HG03280 (cell line): ENCODE data around the gene BICRA.

Experiments used
- ATAC-seq: cut with Tn5 transposase; IDR thresholded peaks from one replicate; pipeline ENCODE4 v1.9.1; 2021; ENCODE audit warnings: mild to moderate bottlenecking, moderate library complexity; ENCODE audit not compliant: unreplicated experiment

BICRA gene

DNA sequence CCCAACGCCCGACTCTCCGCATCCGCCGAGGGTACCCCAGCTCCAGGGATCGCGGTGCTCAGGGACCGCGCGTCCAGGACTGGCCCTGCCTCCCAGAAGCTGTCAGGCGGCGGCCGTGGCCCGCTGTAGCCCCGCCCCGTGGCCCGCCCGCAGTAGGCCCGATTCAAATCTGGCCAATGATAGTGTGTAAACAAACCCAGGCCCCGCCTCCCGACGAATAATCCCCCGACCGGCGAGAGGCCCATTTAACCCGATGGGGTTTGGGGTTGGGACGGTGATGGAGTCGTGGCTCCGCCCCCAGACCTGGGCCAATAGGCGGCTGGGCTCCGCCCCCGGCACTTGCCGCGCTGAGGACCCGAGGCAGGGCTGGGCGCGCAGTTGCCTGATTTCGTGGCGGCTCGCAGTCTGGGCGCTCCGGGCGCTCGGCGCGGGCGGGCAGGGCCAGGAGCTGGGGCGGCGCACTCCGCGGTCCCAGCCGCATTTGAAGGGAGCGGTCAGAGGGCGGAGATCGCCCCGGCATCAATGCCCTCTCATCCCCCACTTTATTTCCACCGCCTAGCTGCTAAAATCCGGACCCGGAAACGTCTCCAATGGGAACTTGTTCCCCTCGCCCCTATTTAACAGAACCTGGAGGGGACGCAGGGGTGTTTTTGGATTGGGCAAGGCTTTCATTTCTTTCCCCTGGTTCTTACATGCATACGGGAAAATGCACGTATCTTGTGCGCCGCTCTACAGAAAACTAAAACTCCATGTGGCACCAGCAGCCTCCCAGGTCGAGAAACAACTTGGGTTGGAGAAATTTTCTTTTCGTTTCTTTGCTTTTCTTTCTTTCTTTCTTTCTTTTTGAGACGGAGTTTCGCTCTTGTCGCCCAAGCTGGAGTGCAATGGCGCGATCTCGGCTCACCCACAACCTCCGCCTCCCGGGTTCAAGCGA is 8.4 kb upstream of the BICRA start:
- ATAC-seq: peak; percentile 96

DNA sequence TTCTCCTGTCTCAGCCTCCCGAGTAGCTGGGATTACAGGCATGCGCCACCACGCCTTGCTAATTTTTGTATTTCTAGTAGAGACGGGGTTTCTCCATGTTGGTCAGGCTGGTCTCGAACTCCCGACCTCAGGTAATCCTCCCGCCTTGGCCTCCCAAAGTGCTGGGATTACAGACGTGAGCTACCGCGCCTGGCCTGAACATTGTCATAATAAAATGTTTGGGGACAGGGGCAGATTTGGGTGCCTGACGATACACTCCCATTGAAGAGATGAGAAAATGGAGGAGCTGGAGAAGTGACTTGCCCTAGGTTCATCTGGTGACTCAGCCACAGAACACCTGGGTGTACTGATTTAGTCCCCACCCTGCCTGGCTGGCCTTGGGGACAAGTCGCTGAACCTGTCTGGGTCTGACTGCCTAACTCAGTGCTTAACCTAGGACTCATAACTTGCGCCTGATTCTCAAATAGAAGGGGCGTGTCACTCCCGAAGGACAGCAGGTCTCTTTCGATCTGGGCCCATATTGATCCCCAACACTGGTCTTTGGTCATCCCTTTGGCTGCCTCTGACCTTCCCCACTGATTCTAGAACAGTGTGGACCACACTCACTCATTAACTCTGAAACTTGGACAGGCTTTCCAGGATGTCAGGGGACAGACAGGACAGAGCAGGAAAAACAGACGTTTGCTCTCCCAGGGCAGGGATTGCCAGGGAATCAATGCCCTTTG is 7.6 kb upstream of the BICRA start:
- ATAC-seq: no peak

DNA sequence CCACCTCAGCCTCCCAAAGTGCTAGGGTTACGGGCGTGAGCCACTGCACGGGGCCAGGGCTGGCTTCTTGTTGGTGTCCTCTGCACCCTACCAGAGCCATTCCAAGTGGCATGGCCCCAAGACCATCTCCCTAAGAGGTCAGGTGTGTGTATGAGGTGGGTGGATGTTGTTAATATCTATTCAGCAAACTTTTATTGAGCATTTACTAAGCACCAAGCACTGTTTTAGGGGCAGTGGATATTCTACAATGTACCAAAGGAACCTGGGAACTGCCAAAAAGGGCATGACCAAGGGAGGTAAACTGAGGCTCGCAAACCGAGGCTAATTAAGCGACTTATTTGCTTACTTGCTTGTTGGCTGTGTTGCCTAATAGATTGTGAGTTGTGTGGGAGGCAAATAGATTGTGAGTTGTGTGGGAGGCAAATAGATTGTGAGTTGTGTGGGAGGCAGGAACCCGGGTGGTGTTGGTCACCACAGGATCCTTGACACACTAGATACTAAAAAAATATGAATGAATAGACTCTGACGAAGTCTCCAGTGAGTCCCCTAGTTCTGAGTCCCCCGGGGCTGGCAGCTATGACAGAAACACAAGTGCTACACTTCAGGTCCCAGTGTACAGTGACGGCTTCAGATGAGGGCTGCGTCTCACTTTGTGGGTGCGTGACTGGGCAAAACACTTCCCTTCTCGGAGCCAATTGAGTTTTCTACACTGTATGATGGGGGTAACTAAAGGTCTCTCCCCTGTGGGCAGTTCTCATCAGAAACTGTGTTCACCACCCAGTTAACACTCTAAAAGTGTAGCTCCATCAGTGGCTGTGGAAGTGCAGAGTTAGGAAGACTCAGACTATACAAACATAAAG is 5.0 kb upstream of the BICRA start:
- ATAC-seq: no peak

DNA sequence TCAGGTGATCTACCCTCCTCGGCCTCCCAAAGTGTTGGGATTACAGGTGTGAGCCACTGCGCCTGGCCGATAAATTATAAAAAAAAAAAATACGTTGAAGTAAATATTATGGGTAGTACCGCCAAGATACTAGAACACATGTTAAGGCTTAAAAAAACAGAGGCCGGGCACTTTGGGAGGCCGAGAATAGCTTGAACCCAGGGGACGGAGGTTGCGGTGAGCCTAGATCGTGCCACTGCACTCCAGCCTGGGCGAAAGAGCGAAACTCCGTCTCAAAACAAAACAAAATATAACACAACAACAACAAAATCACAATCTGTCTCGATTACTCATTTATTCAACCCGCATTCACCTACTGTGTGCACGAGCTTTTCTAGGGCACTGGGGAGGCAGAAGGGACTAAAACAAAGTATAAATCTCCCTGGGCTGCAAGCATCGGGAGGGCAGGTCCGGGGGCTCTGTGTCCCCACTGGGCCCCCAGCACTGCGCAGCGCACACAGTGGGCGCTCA is 1.3 kb upstream of the BICRA start:
- ATAC-seq: no peak

DNA sequence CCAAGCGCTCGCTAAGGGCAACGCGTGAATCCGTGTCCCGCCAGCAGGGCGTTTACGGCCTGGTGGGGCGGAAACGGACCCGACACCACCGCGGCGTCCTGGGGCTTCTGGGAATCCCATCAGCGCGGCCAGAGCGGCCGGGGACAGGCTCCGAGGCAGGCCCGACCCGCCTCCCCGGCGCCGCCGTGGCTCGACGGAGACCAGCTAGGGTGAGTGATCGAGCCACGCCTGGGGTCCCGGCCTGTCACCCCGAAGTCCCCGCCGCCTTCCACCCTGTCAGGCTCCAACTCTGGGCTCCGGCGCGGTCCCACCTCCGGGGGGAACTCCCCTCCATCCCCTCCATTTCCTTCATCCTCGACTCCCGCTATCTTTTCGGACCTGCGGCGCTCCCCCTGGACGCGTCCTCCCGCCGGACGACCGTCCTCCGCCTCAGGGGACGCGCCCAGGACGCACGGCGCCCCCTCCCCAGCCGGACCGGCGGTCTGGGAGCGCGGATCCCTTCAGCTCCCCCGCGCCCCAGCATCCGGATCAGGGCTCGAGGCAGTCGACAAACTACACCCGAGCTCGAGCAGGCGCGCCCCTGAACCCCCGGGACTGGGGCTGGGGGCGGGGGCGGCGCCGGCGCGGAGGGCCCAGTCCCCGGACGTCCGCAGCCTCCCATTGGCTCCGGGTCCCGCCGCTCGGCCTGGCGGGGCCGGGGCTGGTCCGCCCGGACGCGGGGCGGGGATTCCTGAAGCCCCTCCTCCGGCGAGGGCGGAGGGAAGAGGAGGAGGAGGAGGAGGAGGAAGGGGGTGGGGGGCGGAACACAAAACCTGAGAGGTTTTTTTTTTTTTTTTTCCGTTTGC is 638 bp upstream of the BICRA start:
- ATAC-seq: peak; percentile 79

DNA sequence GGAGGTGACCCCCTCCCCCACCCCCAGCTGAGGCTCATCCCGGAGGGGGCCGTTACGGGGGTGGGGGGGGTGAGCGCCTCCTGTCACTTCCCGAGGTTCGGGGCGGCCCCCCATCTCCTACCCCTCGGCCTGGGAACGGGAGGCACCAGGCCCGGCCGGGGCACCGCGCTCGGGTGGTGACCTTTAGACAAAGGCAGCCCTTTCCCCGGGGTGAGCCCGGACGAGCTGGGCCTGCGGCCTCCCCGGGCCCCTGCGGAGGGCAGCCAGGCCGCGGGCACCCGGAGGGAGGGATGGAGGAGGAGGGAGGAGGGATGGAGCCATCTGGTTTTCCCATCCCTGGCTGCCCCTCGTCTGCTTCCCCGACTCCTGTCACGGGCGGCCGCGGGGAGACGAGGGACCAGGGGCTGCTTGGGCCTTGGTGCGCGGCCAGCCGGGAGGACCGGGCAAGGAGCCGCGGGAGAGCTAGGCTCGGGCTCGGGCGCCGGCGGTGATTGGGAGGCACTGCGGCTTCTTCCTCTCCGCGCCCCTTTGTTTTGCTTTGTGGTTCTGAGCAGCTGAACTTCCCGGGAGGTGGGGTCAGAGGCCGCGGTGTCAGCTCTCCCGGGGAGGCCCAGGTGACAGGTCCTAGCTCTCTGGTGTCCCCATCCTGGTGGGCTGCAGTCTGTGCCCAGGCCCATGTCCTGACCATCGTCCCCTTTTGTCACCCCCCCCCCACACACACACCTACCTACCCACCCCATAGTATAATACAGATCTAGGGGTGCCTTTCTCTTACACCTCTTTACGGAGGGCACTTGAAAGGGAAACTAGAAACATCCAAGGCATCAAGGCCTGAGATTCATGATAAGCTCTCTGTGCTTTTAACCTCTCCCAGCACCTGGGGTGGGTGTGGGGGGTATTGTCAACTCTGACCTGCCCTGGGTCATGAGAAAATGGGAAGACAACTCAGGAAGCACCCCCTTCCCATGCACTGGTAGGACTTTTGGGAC is 1.3 kb downstream of the BICRA start:
- ATAC-seq: no peak

DNA sequence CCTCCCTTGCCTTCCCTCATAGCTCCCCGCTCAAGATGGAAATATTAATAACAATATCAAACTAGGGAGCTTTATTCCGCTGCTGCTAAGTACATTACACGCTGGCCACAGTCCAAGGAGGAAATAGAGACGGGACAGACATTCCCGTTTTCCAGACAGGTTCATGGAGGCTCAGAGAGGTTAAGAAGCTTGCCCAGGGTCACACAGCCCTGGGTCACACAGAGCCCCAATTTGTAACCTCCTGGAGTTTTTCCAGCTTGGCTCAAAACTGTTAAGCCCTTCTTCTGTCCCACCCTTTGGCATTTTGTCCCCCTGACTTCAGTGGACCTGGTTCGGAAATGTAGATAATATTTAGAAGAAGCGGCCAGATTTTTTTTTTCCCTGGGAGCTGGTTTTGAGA is 2.0 kb downstream of the BICRA start:
- ATAC-seq: no peak

DNA sequence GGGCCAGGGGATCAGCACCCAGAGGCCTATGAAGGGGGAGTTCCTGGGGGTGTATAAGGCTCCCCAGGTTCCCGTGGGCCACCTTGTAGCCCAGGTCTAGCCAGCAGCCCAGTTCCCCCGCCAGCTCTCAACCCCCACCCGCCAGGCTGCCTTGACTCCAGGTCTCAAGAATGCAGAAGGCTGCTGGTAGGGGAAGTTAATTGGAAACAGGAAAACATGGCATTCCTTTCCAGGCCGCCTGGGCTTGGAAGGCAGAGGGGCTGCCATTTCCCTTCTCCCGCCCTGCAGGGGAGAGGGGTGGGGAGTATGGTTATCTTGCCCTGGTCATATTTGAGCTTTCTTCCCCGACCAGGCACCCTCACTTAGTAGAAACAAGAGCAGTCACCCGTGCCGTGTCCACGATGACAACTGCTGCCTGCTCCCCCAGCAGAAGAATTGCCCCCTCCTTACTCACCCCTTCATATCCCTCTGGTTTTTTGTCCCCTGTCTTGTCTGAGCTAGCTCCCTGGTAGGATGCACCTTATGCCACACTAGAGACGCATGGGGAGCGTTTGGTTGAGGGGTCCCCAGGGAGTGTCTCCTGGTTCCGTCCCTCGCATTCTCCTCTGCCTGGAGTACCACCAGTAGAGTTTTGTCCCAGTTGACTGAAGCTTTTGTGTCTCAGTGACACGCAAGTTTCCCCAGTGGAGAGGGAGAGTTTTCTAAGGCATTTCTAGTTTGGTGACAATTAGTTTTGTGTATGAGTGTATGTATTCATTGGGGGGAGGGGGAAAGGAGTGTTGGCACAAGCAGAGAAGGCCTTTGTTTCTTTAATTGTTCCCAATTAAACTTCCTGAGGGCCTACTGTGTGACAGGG is 4.5 kb downstream of the BICRA start:
- ATAC-seq: no peak

DNA sequence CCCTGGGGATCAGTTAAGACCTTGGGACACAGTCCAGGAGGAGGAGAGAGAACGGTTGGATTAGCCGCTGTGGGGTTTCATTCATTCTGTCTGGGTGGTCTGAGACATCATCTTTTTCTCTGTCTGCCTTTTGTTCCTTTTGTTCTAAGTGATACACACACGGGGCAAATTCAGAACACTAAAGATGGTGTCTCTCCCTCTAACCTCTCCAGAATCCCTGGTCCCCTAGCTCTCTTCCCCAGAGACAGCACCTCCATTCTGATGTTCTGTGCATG is 5.0 kb downstream of the BICRA start:
- ATAC-seq: no peak

DNA sequence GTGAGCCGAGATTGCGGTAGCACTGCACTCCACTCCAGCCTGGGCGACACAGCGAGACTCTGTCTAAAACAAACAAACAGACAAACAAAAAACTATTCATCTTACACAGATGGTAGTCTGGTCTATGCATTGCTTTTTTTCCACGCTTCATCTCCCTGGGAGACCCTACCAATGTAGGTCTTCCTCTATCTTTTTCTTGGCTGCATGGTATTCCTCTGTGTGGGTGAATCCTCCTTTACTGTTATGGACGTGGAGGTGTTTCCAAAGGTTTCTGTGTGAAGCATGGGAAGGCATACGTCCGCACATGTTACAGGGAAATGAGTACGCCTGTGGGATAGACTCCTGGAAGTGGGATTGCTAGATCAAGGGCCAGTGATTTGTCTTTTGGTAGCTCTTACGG is 5.6 kb downstream of the BICRA start:
- ATAC-seq: no peak

DNA sequence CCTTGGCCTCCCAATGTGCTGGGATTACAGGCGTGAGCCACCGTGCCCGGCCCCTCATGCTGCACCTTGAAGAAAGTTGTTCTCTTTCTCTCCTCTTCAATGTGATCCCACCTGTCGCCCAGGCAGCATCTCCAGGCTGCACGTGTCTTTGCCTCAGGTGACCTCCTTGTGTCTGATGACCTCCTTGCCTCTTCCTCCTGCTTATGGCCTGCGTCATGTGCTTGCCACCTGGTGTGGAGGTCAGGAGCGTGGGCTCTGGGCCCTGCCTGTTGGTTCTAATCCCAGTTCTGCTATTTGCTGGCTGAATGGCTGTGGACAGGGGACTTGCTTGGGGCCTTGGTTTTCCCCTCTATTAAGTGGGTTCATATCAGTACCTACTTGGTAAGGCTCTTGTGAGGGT is 6.3 kb downstream of the BICRA start:
- ATAC-seq: no peak

DNA sequence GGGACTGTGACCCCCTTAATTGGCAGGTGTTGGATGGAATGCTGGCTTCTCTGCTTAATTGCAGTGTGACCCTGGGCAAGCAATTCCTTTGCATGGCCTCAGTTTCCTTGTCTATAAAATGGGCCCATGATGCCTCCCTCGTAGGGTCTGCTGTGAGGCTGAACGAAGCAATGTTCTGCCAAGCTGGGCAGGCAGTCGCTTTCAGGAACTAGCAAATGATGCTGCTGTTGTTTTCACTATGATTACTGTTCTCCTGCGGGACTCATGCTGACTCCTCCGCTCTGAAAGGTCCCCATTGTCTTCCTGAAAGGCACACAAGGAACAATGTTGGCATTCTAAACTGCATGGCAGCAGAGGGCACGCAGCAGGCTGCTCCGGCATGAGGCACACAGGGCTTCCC is 6.8 kb downstream of the BICRA start:
- ATAC-seq: no peak

DNA sequence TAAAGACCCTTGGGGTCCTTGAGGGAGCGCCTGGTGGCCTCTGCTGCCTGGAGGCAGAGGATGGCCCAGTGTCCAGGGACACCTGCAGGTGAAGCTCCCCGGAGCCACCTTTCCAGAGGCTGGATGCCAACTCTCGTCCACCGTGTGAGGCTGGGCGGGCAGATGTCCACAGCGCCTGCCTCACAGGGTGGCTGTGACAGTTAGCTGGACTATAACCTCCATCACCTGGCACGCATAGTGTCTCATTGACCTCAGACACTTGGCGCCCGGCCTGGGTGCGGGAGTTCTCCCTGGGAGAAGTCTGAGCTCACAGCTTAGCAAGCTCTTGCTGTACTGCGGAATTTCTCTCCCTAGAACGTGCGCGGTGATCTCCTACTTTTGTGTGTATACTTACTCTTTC is 9.8 kb downstream of the BICRA start:
- ATAC-seq: no peak

DNA sequence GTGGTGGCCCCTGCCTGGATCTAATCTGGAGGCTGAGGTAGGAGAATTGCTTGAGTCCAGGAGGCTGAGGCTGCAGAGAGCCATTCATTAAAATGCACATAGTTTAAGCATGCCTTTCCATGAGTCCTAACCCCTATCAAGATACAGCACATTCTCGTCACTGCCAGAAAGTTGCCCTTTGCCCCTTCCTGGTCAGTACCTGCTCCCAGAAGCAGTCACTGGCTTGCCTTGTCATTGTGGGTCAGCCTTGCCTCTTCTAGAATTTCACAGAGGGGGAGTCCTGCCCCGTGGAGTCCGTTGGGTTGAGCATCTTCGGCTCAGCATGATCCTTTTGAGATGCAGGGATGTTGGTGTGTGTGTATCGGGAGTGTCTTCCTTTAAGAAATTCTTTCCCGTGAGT is 10.8 kb downstream of the BICRA start:
- no peak for ATAC-seq

DNA sequence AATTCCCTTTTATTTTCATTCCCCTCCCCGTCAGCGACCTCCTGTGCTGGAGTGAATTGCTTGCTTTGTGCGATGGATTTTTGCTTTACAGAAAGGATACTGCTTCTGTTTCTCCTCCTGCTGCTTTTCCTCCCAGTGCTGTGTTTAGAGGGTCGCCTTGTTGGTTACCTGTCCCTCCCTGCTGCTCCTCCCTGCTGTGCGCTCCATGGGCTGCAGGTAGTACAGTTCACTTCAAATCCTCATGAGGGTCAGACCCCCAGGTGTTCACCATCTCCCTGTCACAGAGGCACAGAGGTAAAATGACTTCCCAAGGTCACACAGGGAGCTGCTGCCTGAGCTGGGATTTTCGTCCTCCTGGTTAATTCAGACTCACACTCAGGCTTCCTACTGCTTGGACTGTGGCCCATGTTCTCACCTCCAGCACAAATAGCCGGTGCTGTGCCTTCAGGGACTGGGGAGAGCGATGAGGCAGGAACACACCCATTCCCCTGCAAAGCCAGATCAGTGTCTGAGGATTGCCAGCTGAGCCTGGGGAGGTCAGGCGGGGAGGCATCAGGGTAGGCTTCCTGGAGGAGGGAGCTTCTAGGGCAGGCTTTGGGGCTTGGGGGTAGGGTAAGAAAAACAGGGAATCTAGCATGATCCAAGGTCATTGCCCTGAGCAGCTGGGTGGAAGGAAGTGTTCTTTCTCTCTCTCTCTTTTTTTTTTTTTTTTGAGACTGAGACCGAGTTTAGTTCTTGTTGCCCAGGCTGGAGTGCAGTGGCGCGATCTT is 14.4 kb downstream of the BICRA start:
- ATAC-seq: no peak

DNA sequence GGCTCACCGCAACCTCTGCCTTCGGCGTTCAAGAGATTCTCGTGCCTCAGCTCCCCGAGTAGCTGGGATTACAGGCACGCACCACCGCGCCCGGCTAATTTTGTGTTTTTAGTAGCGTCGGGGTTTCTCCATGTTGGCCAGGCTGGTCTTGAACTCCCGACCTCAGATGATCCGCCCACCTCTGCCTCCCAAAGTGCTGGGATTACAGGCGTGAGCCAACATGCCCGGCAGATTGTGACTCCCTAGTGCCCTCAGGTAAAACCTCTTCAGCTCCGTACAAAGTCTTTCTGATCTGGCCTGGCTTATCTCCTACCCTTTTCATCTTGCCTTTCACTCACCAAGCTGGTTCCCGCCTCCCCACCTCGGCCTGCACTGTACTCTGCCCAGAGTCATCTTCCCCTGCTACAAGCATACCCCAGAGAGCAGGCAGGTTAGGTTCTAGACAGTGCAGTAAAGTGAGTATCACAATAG is 15.0 kb downstream of the BICRA start:
- no peak for ATAC-seq

DNA sequence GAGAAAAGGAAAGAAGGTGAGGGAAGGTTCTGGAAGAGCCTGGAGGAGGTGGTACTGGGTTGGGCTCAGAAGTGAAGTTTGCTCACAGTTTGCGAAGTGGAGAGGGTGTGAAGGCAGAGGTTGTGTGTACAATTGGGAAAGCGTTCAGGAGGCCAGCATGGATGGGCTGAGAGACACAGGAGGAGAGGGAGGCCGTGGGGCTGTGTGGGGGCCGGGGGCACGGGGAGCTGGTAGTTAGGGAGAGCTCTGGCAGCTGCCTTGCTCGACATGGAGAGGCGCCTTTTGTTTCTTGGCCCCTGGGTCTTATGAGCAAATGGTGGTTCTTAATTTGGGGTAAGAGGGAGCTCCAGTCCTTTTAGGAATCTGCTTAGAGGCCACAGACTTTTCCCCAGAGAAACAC is 16.7 kb downstream of the BICRA start:
- no peak for ATAC-seq
